Natural killer cell (primary cell): ENCODE data around the gene TEAD4. TPM values are rescaled to one million over a fixed set of nuclear protein-coding genes. Genes with fewer than 3 reads are reported as not detected.
"Not testable (repeated sequence)": the region's sequence is repeated elsewhere in the genome, so short reads cannot be mapped to it uniquely, and the experiment has no call there.

Experiments
- ATAC-seq, 3 donors: fragments of 150-1000 bp in 2 of 3; fragments of 200-7000 bp in 1 of 3; cut with Tn5 transposase; 1 replicate in 1 of 3; 2 replicates in 2 of 3; pipeline ENCODE4 v1.10.0; 2021; ENCODE audit warnings: mild to moderate bottlenecking in 2 of 3, moderate library complexity in 2 of 3
- DNase-seq, 2 donors: peaks; one replicate each; pipeline versions ENCODE4 v3.0.0 to v3.0.0-alpha.2; 2013 to 2021; ENCODE audit warnings: mixed read lengths in 1 of 2
- H3K27ac ChIP-seq: one replicate; pipeline ENCODE4 v1.5.1; 2013; ENCODE audit warnings: mild to moderate bottlenecking, low read length
- H3K27me3 ChIP-seq: one replicate; pipeline ENCODE4 v1.6.1; 2013; ENCODE audit warnings: low read length; ENCODE audit not compliant: control insufficient read depth, insufficient read depth
- H3K36me3 ChIP-seq: one replicate; pipeline ENCODE4 v1.6.1; 2013; ENCODE audit warnings: low read length; ENCODE audit not compliant: control insufficient read depth, insufficient read depth
- H3K4me1 ChIP-seq: one replicate; pipeline ENCODE4 v1.6.1; 2013; ENCODE audit warnings: low read length; ENCODE audit not compliant: control insufficient read depth, insufficient read depth
- H3K4me3 ChIP-seq: one replicate; pipeline ENCODE4 v1.5.1; 2013; ENCODE audit warnings: low read length
- H3K9me3 ChIP-seq: one replicate; pipeline ENCODE4 v1.6.1; 2013; ENCODE audit warnings: low read length; ENCODE audit not compliant: control insufficient read depth, insufficient read depth
- H3K27ac Mint-ChIP-seq, 2 donors: one replicate each; pipeline ENCODE4 v1.8.0; 2022; ENCODE audit warnings: mild to moderate bottlenecking in 2 of 2, mixed read lengths in 2 of 2, moderate library complexity in 1 of 2
- H3K27me3 Mint-ChIP-seq, 2 donors: one replicate each; pipeline ENCODE4 v1.8.0; 2022; ENCODE audit warnings: low read depth in 2 of 2, mixed read lengths in 2 of 2
- H3K36me3 Mint-ChIP-seq: one replicate; pipeline ENCODE4 v1.8.0; 2022; ENCODE audit warnings: mixed read lengths
- H3K4me1 Mint-ChIP-seq, 2 donors: one replicate each; pipeline ENCODE4 v1.8.0; 2022; ENCODE audit warnings: mixed read lengths in 2 of 2
- H3K4me3 Mint-ChIP-seq: one replicate; pipeline ENCODE4 v1.8.0; 2022; ENCODE audit warnings: mild to moderate bottlenecking, moderate library complexity, mixed read lengths
- H3K9me3 Mint-ChIP-seq, 2 donors: one replicate each; pipeline ENCODE4 v1.8.0; 2022; ENCODE audit warnings: mixed read lengths in 2 of 2
- WGBS: methylation state at CpG from one replicate; pipeline ENCODE4 v1.1.7; 2013; ENCODE audit warnings: missing lambda C conversion rate; ENCODE audit not compliant: insufficient coverage; 5-methylcytosine and 5-hydroxymethylcytosine counted together
- intact Hi-C: fragments of 100-400 bp; cut with micrococcal nuclease; formaldehyde crosslinking; loops from one replicate; pipeline ENCODE4 v1.14.2; 2022
- total RNA-seq, 4 donors: library from RNA; stranded (reverse); fragments of 120-200 nt in 1 of 4; gene quantifications; one replicate each; pipeline versions ENCODE4 v1.2.3 to v1.2.4, GENCODE V29; 2013 to 2022
- TF ChIP-seq, protein P1 (sequence below): fragments of 200-600 bp; IDR thresholded peaks from one replicate; pipeline ENCODE4 v1.8.0; 2022; ENCODE audit warnings: antibody characterized with exemption

TEAD4 gene
- total RNA-seq, 3 donors from 2014 or later (not counting 1 experiment from before 2014, with no cell fraction given): not detected

DNA sequence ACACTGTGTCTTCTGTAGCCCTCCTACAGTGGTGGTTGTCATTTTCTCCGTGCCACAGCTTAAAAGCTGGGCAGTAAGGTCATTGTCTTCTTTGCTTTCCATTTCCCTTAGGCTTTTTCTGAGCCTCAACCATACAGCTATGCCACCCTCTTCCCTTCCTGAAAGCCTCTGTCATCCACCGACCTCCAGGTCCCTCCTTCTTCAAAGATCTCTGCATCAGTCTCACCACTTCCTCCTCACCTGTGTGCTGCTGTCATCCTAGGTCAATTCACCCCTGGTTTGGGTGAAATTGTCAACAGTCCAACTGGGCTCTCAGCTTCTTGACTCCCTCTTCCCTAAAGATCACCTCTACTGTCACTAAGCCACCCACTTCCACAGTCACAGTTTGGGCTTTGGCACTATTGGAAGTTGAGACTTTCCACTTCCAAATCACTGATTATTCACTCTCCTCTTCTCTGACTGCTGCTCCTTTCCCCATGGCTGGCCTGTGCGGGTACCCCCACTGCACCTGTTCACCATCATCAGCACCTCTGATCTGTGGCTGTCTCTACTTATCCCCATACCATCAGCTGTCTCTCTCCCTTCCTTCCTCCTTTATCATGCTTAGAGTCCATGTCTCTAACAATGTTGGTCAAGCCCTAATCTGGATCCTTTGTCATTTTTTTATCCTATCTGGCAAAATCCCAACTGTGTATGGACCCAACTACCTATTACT is 102.5 kb downstream of the TEAD4 start:
- H3K27me3 ChIP-seq: no peaks in the 10 kb centered on the region
- TF ChIP-seq, protein P1, sequence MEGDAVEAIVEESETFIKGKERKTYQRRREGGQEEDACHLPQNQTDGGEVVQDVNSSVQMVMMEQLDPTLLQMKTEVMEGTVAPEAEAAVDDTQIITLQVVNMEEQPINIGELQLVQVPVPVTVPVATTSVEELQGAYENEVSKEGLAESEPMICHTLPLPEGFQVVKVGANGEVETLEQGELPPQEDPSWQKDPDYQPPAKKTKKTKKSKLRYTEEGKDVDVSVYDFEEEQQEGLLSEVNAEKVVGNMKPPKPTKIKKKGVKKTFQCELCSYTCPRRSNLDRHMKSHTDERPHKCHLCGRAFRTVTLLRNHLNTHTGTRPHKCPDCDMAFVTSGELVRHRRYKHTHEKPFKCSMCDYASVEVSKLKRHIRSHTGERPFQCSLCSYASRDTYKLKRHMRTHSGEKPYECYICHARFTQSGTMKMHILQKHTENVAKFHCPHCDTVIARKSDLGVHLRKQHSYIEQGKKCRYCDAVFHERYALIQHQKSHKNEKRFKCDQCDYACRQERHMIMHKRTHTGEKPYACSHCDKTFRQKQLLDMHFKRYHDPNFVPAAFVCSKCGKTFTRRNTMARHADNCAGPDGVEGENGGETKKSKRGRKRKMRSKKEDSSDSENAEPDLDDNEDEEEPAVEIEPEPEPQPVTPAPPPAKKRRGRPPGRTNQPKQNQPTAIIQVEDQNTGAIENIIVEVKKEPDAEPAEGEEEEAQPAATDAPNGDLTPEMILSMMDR: no peak
- DNase-seq (no peak), ATAC-seq (no peak)
- H3K4me3 Mint-ChIP-seq: no peak overlapping the region
- WGBS: 53% methylated on average over 3 of the region's 3 CpGs
- H3K36me3 Mint-ChIP-seq: no peaks in the 10 kb centered on the region
- H3K9me3 ChIP-seq: no peaks in the 10 kb centered on the region
- no peaks in the 10 kb centered on the region for H3K36me3 ChIP-seq
- H3K27ac ChIP-seq: no peak overlapping the region
- no peak overlapping the region for H3K27ac Mint-ChIP-seq
- H3K4me1 ChIP-seq: no peaks in the 10 kb centered on the region
- peaks cover 23 to 28% of the 10 kb centered on the region in 2 donors for H3K27me3 Mint-ChIP-seq
- H3K4me1 Mint-ChIP-seq: no peaks in the 10 kb centered on the region
- H3K9me3 Mint-ChIP-seq: peaks cover 0 to 2% of the 10 kb centered on the region in 2 donors
- H3K4me3 ChIP-seq: no peak overlapping the region
- intact Hi-C loops: no loop called here

DNA sequence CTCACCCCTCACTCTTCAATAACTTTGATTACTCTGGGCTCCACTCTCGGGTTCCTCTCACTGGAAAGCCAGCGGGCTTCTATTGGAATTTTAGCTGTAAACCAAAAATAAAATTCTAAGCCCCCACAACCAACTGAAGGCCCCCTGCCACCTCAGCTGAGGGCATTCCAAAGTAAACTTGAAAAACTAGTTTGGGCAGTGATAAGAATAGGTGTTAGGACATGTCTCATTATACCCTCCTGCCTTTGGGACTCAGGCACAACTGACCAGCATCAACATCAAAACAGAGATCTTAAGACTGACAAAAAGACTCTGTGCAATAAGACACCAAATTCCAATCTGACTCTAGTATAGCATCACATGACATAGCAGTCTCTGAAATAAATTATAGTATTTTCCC is 106.1 kb downstream of the TEAD4 start:
- TF ChIP-seq, protein P1: no peak
- intact Hi-C loops: no loop called here
- Mint-ChIP-seq H3K27me3 (peaks cover 27 to 42% of the 10 kb centered on the region in 2 donors), H3K36me3 (no peaks in the 10 kb centered on the region), H3K4me1 (no peaks in the 10 kb centered on the region), H3K27ac (no peak overlapping the region), H3K4me3 (no peak overlapping the region), H3K9me3 (peaks cover 0 to 2% of the 10 kb centered on the region in 2 donors)
- H3K9me3 ChIP-seq: no peaks in the 10 kb centered on the region
- H3K27ac ChIP-seq: no peak overlapping the region
- DNase-seq (no peak), ATAC-seq (no peak)
- WGBS: 79% methylated on average over 2 of the region's 2 CpGs
- H3K27me3 ChIP-seq: no peaks in the 10 kb centered on the region
- H3K4me3 ChIP-seq: no peak overlapping the region
- no peaks in the 10 kb centered on the region for H3K4me1 ChIP-seq
- H3K36me3 ChIP-seq: no peaks in the 10 kb centered on the region

DNA sequence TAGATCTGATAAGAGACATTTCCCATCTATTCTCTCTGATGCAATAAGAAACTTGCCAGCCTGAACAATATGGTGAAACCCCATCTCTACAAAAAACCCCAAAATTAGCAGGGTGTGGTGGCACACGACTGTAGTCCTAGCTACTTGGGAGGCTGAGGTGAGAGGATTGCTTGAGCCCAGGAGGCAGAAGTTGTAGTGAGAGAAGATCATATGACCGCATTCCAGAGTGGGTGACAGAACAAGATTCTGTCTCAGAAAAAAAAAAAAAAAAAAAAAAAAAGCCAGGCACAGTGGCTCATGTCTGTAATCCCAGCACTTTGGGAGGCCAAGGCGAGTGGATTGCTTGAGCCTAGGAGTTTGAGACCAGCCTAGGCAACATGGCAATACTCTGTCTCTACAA is 106.6 kb downstream of the TEAD4 start:
- H3K4me1 Mint-ChIP-seq, H3K9me3 ChIP-seq, H3K4me3 Mint-ChIP-seq, DNase-seq, intact Hi-C loops, H3K4me3 ChIP-seq, H3K27ac Mint-ChIP-seq, H3K9me3 Mint-ChIP-seq, ATAC-seq, H3K27ac ChIP-seq, H3K36me3 ChIP-seq, H3K27me3 ChIP-seq, H3K4me1 ChIP-seq, H3K36me3 Mint-ChIP-seq: not testable (repeated sequence)
- H3K27me3 Mint-ChIP-seq: peaks cover 24 to 43% of the 10 kb centered on the region in 2 donors
- 80% methylated on average over 3 of the region's 3 CpGs for WGBS

DNA sequence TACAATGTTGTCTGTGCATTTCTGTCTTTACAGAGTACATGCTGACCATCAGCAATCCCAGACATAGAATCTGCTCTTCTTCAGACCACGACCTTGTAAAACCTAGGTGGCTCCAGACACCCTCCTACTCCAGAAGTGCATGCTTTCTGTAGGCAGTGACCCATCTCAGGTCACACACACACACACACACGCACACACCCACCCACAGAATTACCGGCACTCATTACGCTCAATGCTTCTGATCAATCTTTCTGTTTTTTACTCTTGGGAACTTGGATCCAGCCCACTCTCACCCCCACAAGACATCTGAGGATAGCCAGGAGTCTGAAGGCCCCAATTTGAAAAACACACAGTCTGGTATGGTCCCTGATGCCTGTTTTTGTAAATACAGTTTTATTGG is 110.5 kb downstream of the TEAD4 start:
- Mint-ChIP-seq H3K27me3 (peaks cover 15 to 16% of the 10 kb centered on the region in 2 donors), H3K4me1 (no peaks in the 10 kb centered on the region), H3K9me3 (no peaks in the 10 kb centered on the region), H3K4me3 (no peak overlapping the region), H3K27ac (no peak overlapping the region), H3K36me3 (no peaks in the 10 kb centered on the region)
- DNase-seq (no peak), ATAC-seq (no peak)
- Histone ChIP-seq H3K27ac (no peak overlapping the region), H3K4me1 (no peaks in the 10 kb centered on the region), H3K4me3 (no peak overlapping the region), H3K9me3 (no peaks in the 10 kb centered on the region), H3K27me3 (peaks cover 3% of the 10 kb centered on the region), H3K36me3 (no peaks in the 10 kb centered on the region)
- intact Hi-C loops: no loop called here
- 84% methylated on average over 4 of the region's 4 CpGs for WGBS
- TF ChIP-seq, protein P1: no peak
